H1 (cell line): ENCODE measurements around the gene RETREG1.

Source experiments
- CHD2 ChIP-seq: IDR thresholded peaks from 2 replicates; pipeline ENCODE4 v1.6.1; 2012; ENCODE audit warnings: low read length, improper control_type of control experiment
- CREB1 ChIP-seq: IDR thresholded peaks from 2 replicates; pipeline ENCODE4 v1.6.1; 2012; ENCODE audit warnings: inconsistent platforms
- CTCF ChIP-seq, 3 experiments: IDR thresholded peaks; 1 replicate in 2 of 3; 2 replicates in 1 of 3; pipeline versions ENCODE4 v1.5.1 to v1.6.1; 2011; ENCODE audit warnings: low read length in 3 of 3, mild to moderate bottlenecking in 3 of 3, inconsistent platforms in 2 of 3, low read depth in 1 of 3, moderate library complexity in 1 of 3; ENCODE audit not compliant: insufficient read depth in 1 of 3; ENCODE audit errors: control extremely low read depth in 1 of 3
- EZH2 ChIP-seq: fragments of 200-600 bp; sonication (generic); IDR thresholded peaks from 2 replicates; pipeline ENCODE4 v1.7.1; 2012; ENCODE audit warnings: low read depth, mild to moderate bottlenecking, moderate library complexity, low read length, inconsistent platforms; ENCODE audit not compliant: severe bottlenecking
- GABPA ChIP-seq: IDR thresholded peaks from 2 replicates; pipeline ENCODE4 v1.6.1; 2011; ENCODE audit warnings: mild to moderate bottlenecking, low read length, moderate library complexity, borderline replicate concordance; ENCODE audit not compliant: insufficient read depth
- JUN ChIP-seq: IDR thresholded peaks from 2 replicates; pipeline ENCODE4 v1.6.1; 2011; ENCODE audit warnings: low read depth, mild to moderate bottlenecking, improper control_type of control experiment, low read length
- POLR2A ChIP-seq, 2 experiments: IDR thresholded peaks; 1 replicate in 1 of 2; 2 replicates in 1 of 2; pipeline ENCODE4 v1.6.1; 2011; ENCODE audit warnings: low read depth in 2 of 2, low read length in 2 of 2, mild to moderate bottlenecking in 2 of 2; ENCODE audit errors: control extremely low read depth in 1 of 2
- RFX5 ChIP-seq: IDR thresholded peaks from 2 replicates; pipeline ENCODE4 v1.6.1; 2011; ENCODE audit warnings: low read depth, low read length, improper control_type of control experiment, borderline replicate concordance
- SP4 ChIP-seq: IDR thresholded peaks from 2 replicates; pipeline ENCODE4 v1.6.1; 2012; ENCODE audit warnings: low read length, inconsistent platforms
- TF ChIP-seq, protein P1 (sequence below): IDR thresholded peaks from 2 replicates; pipeline ENCODE4 v1.6.1; 2011; ENCODE audit warnings: low read length, improper control_type of control experiment

- TF ChIP-seq RFX5 (no peak), CTCF (IDR thresholded peaks at IDR 0.05; ENCODE audit: control extremely low read depth in 1 of 3, insufficient read depth in 1 of 3, low read depth in 1 of 3, low read length in 3 of 3) (no peak), EZH2 (no peak), CHD2 (no peak), GABPA (no peak), JUN (no peak), CREB1 (no peak), POLR2A (IDR thresholded peaks at IDR 0.05; ENCODE audit: control extremely low read depth in 1 of 2, low read depth in 2 of 2, low read length in 2 of 2) (no peak), SP4 (no peak)
- TF ChIP-seq, protein P1, sequence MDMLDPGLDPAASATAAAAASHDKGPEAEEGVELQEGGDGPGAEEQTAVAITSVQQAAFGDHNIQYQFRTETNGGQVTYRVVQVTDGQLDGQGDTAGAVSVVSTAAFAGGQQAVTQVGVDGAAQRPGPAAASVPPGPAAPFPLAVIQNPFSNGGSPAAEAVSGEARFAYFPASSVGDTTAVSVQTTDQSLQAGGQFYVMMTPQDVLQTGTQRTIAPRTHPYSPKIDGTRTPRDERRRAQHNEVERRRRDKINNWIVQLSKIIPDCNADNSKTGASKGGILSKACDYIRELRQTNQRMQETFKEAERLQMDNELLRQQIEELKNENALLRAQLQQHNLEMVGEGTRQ = no peak
These were observed 37.5 kb downstream of the RETREG1 start for GRCh38 chr5:16579142-16579847.
